IMR-90 (cell line): ENCODE results near the gene FXYD4. TPM values are rescaled to one million over a fixed set of nuclear protein-coding genes. Genes with fewer than 3 reads are reported as not detected.

Experiments
- ATAC-seq: fragments of 200-7000 bp; cut with Tn5 transposase; 2 replicates; pipeline ENCODE4 v1.9.1; 2020; ENCODE audit warnings: low read depth, mild to moderate bottlenecking, moderate library complexity
- BruUV-seq: library from RNA; stranded (reverse); fragments of 400-500 nt; replicated peaks from 2 replicates; lab custom pipeline; 2021; lab: Mats Ljungman, UMichigan
- CTCF ChIA-PET: fragments of 300-600 bp; formaldehyde crosslinking; extraction: SDS; loops from one replicate; lab custom pipeline; 2021; ENCODE audit warnings: antibody characterized with exemption; lab: Yijun Ruan, JAX
- POLR2A ChIA-PET: fragments of 300-600 bp; sonication (Branson Sonifier 250); formaldehyde crosslinking; loops from one replicate; lab custom pipeline; 2022; ENCODE audit warnings: antibody characterized with exemption; ENCODE audit not compliant: unreplicated experiment; lab: Charles Lee
- DNase-seq: peaks from one replicate; pipeline ENCODE4 v3.0.0; 2013
- H2AFZ ChIP-seq: replicated peaks from 2 replicates; pipeline ENCODE3; 2013; ENCODE audit warnings: low read length, mild to moderate bottlenecking; ENCODE audit not compliant: poor library complexity
- H2AK5ac ChIP-seq: 2 replicates; pipeline ENCODE4 v1.6.1; 2013; ENCODE audit warnings: low read depth, low read length, inconsistent platforms
- H2AK9ac ChIP-seq: replicated peaks from 2 replicates; pipeline ENCODE3; 2013; ENCODE audit warnings: mild to moderate bottlenecking, low read depth, low read length, moderate library complexity; ENCODE audit not compliant: poor library complexity
- H2BK120ac ChIP-seq: 2 replicates; pipeline ENCODE4 v1.6.1; 2013; ENCODE audit warnings: low read depth, low read length, inconsistent platforms
- H2BK15ac ChIP-seq: 3 replicates; pipeline ENCODE4 v1.6.1; 2013; ENCODE audit warnings: low read depth, low read length, inconsistent platforms
- H2BK20ac ChIP-seq: 2 replicates; pipeline ENCODE4 v1.6.1; 2013; ENCODE audit warnings: low read depth, mild to moderate bottlenecking, inconsistent platforms, low read length, moderate library complexity
- H2BK5ac ChIP-seq: 2 replicates; pipeline ENCODE4 v1.6.1; 2013; ENCODE audit warnings: mild to moderate bottlenecking, low read depth, low read length, inconsistent platforms; ENCODE audit not compliant: poor library complexity, severe bottlenecking
- H3K14ac ChIP-seq: replicated peaks from 2 replicates; pipeline ENCODE4 v1.6.1; 2013; ENCODE audit warnings: low read depth, low read length, inconsistent platforms
- H3K18ac ChIP-seq: 2 replicates; pipeline ENCODE4 v1.6.1; 2013; ENCODE audit warnings: low read depth, low read length, control low read depth
- H3K23ac ChIP-seq: 2 replicates; pipeline ENCODE4 v1.6.1; 2013; ENCODE audit warnings: low read depth, low read length, inconsistent platforms
- H3K27ac ChIP-seq: 2 replicates; pipeline ENCODE4 v1.5.1; 2013; ENCODE audit warnings: mild to moderate bottlenecking, control low read depth, low read length; ENCODE audit not compliant: insufficient read depth
- H3K27me3 ChIP-seq: 2 replicates; pipeline ENCODE4 v1.6.1; 2013; ENCODE audit warnings: low read length; ENCODE audit not compliant: control insufficient read depth, insufficient read depth
- H3K36me3 ChIP-seq: 2 replicates; pipeline ENCODE4 v1.6.1; 2013; ENCODE audit warnings: low read length, mixed read lengths; ENCODE audit not compliant: control insufficient read depth, insufficient read depth
- H3K4ac ChIP-seq: 2 replicates; pipeline ENCODE4 v1.6.1; 2013; ENCODE audit warnings: low read depth, low read length, inconsistent platforms
- H3K4me1 ChIP-seq: 2 replicates; pipeline ENCODE4 v1.6.1; 2013; ENCODE audit warnings: low read length, mixed read lengths; ENCODE audit not compliant: control insufficient read depth, insufficient read depth
- H3K4me2 ChIP-seq: 2 replicates; pipeline ENCODE4 v1.6.1; 2013; ENCODE audit warnings: low read depth, mild to moderate bottlenecking, control low read depth, low read length, moderate library complexity
- H3K4me3 ChIP-seq: 2 replicates; pipeline ENCODE4 v1.5.1; 2013; ENCODE audit warnings: low read depth, mild to moderate bottlenecking, control low read depth, low read length, moderate library complexity; ENCODE audit not compliant: insufficient read depth
- H3K56ac ChIP-seq: 2 replicates; pipeline ENCODE4 v1.6.1; 2013; ENCODE audit warnings: low read length, inconsistent platforms; ENCODE audit not compliant: insufficient read depth; ENCODE audit errors: extremely low read depth
- H3K79me1 ChIP-seq, 2 experiments: 2 replicates each; pipeline ENCODE4 v1.6.1; 2013; ENCODE audit warnings: low read length in 2 of 2, inconsistent platforms in 1 of 2, low read depth in 1 of 2
- H3K9ac ChIP-seq: 2 replicates; pipeline ENCODE4 v1.6.1; 2013; ENCODE audit warnings: low read depth, low read length, control low read depth
- H3K9me1 ChIP-seq: 2 replicates; pipeline ENCODE4 v1.6.1; 2013; ENCODE audit warnings: low read length, inconsistent platforms; ENCODE audit not compliant: insufficient read depth
- H3K9me3 ChIP-seq: 2 replicates; pipeline ENCODE4 v1.6.1; 2013; ENCODE audit warnings: low read length; ENCODE audit not compliant: control insufficient read depth, insufficient read depth
- H4K20me1 ChIP-seq: 2 replicates; pipeline ENCODE4 v1.6.1; 2013; ENCODE audit warnings: low read length, inconsistent platforms; ENCODE audit not compliant: insufficient read depth
- H4K5ac ChIP-seq: 2 replicates; pipeline ENCODE4 v1.6.1; 2013; ENCODE audit warnings: mild to moderate bottlenecking, low read depth, low read length, control low read depth
- H4K8ac ChIP-seq, 2 experiments: 2 replicates each; pipeline ENCODE4 v1.6.1; 2013; ENCODE audit warnings: low read depth in 2 of 2, low read length in 2 of 2, control low read depth in 1 of 2, inconsistent platforms in 1 of 2
- H4K91ac ChIP-seq: 2 replicates; pipeline ENCODE4 v1.6.1; 2013; ENCODE audit warnings: low read depth, low read length, inconsistent platforms; ENCODE audit not compliant: insufficient read depth
- BHLHE40 ChIP-seq: fragments of 150-350 bp; IDR thresholded peaks from 2 replicates; pipeline ENCODE4 v1.6.1; 2016; ENCODE audit warnings: mild to moderate bottlenecking, low read depth, low read length
- CHD1 ChIP-seq: IDR thresholded peaks from 2 replicates; pipeline ENCODE4 v1.6.1; 2012; ENCODE audit warnings: low read depth, low read length, improper control_type of control experiment
- POLR2A ChIP-seq: IDR thresholded peaks from 2 replicates; pipeline ENCODE4 v1.6.1; 2012; ENCODE audit warnings: mild to moderate bottlenecking, low read depth, low read length
- RFX5 ChIP-seq: IDR thresholded peaks from 2 replicates; pipeline ENCODE4 v1.8.0; 2012; ENCODE audit warnings: low read depth, mild to moderate bottlenecking, low read length, moderate library complexity
- WGBS, 2 experiments: methylation state at CpG; one replicate each; pipeline versions ENCODE4 v1.1.5 to v1.1.7; 2013; ENCODE audit warnings: missing lambda C conversion rate in 2 of 2; ENCODE audit not compliant: insufficient read length in 1 of 2; ENCODE audit errors: extremely low coverage in 2 of 2; 5-methylcytosine and 5-hydroxymethylcytosine counted together
- dilution Hi-C: fragments of 300-500 bp; cut with HindIII; formaldehyde crosslinking; loops from one replicate; pipeline ENCODE4 v1.14.3; 2018; ENCODE audit warnings: low sequenced_read_pairs; ENCODE audit not compliant: unreplicated experiment
- in situ Hi-C: fragments of 300-500 bp; cut with MboI; formaldehyde crosslinking; loops from 3 replicates; pipeline ENCODE4 v1.14.3; 2019; ENCODE audit warnings: low sequenced_read_pairs, inconsistent platforms, mixed read lengths
- intact Hi-C: fragments of 100-400 bp; cut with micrococcal nuclease; formaldehyde crosslinking; loops from 2 replicates; pipeline ENCODE4 v1.10.0; 2022
- polyA plus RNA-seq, 3 experiments: library from polyadenylated mRNA; depleted of rRNA; stranded (reverse); fragments of >200 nt; gene quantifications; 2 replicates each; pipeline ENCODE4 v1.2.3, GENCODE V29; 2012; ENCODE audit warnings: low replicate concordance in 1 of 3
- total RNA-seq: library from RNA; depleted of rRNA; stranded (reverse); fragments of >200 nt; gene quantifications from 2 replicates; pipeline ENCODE4 v1.2.3, GENCODE V29; 2012

Gene FXYD4
- total and polyA plus RNA-seq, 2 of the 4 experiments (the other 2 are of a cell fraction): not detected

DNA sequence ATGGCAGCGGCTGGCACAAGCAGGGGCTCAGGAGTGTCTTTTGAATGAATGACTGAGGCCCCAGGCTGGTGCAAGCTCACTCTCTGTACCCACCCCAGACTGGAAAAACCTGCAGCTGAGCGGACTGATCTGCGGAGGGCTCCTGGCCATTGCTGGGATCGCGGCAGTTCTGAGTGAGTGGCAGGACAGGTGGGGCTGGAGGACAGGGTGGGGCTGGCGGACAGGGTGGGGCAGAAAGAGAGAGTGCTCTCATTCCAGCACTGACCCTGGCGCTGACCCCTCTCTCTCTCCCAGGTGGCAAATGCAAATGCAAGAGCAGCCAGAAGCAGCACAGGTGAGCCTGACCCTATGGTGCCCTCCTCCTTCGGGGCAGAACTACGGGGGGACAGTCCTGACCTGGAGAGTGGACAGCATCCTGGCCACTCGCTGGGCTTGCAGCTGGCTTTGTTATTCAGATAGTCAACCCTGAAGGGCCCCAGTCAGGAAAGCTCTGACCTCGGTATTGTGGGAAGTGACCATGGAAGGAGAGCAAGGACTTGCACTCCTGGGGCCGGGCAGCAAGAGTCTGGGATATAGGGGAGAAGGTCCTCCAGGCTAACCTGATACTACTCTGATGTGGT is 4.1 kb downstream of the FXYD4 start:
- no TSS peak for BruUV-seq
- no peak overlapping the region for H2BK120ac ChIP-seq

More for the DNA sequence above, 4.1 kb downstream of the FXYD4 start:
- Histone ChIP-seq H3K9ac (no peak overlapping the region), H4K20me1 (no peaks in the 10 kb centered on the region), H3K36me3 (no peaks in the 10 kb centered on the region), H2BK20ac (no peak overlapping the region), H3K27me3 (peaks cover 15% of the 10 kb centered on the region), H2AK9ac (no peak overlapping the region), H4K8ac (no peak overlapping the region), H3K9me1 (no peaks in the 10 kb centered on the region), H3K27ac (no peak overlapping the region), H3K23ac (no peak overlapping the region), H4K5ac (no peak overlapping the region), H3K79me1 (no peaks in the 10 kb centered on the region), H3K56ac (no peak overlapping the region), H2AK5ac (no peak overlapping the region), H3K9me3 (no peaks in the 10 kb centered on the region), H3K4ac (no peak overlapping the region), H3K18ac (no peak overlapping the region), H2AFZ (no peak overlapping the region), H3K4me1 (no peaks in the 10 kb centered on the region), H2BK5ac (no peak overlapping the region), H3K14ac (no peak overlapping the region), H3K4me3 (no peak overlapping the region), H3K4me2 (no peak overlapping the region), H2BK15ac (no peak overlapping the region), H4K91ac (no peak overlapping the region)
- dilution Hi-C loops (no loop called here), in situ Hi-C loops (no loop called here), intact Hi-C loops (no loop called here)
- CTCF ChIA-PET: no interaction called here
- POLR2A ChIA-PET: no interaction called here
- whole genome bisulfite sequencing, 2 experiments: no CpG with 5 or more reads among the region's 12 CpGs
- no peak for TF ChIP-seq BHLHE40
- no peak for TF ChIP-seq CHD1
- TF ChIP-seq POLR2A: no peak
- no peak for TF ChIP-seq RFX5
- no peak for DNase-seq
- ATAC-seq: no peak
